Subcutaneous abdominal adipose tissue (tissue), 5 donors: ENCODE results near the gene C13orf46.

Experiments used
- H3K27ac ChIP-seq: one replicate; pipeline ENCODE4 v1.7.0; 2013; ENCODE audit warnings: low read depth, mild to moderate bottlenecking, inconsistent platforms, low read length, moderate library complexity
- H3K27me3 ChIP-seq, 5 donors: one replicate each; pipeline ENCODE4 v1.7.0; 2013; ENCODE audit warnings: low read length in 5 of 5, inconsistent platforms in 1 of 5; ENCODE audit not compliant: control insufficient read depth in 5 of 5, insufficient read depth in 4 of 5
- H3K36me3 ChIP-seq, 5 donors: one replicate each; pipeline ENCODE4 v1.7.0; 2013; ENCODE audit warnings: low read length in 5 of 5; ENCODE audit not compliant: control insufficient read depth in 5 of 5, insufficient read depth in 5 of 5
- H3K4me1 ChIP-seq, 5 donors: one replicate each; pipeline ENCODE4 v1.7.0; 2013; ENCODE audit warnings: low read length in 5 of 5, mild to moderate bottlenecking in 3 of 5, moderate library complexity in 1 of 5; ENCODE audit not compliant: control insufficient read depth in 5 of 5, insufficient read depth in 5 of 5
- H3K4me3 ChIP-seq, 5 donors: one replicate each; pipeline ENCODE4 v1.7.0; 2013; ENCODE audit warnings: low read length in 5 of 5, low read depth in 1 of 5
- H3K9ac ChIP-seq, 5 donors: one replicate each; pipeline ENCODE4 v1.7.0; 2013; ENCODE audit warnings: low read length in 5 of 5, mild to moderate bottlenecking in 4 of 5, moderate library complexity in 3 of 5
- H3K9me3 ChIP-seq, 5 donors: one replicate each; pipeline ENCODE4 v1.7.0; 2013; ENCODE audit warnings: low read length in 5 of 5; ENCODE audit not compliant: control insufficient read depth in 5 of 5
- donor health status: healthy.
- donor health status: healthy.
- donor health status: healthy.
- donor health status: healthy.
- donor health status: healthy.

Gene C13orf46

DNA sequence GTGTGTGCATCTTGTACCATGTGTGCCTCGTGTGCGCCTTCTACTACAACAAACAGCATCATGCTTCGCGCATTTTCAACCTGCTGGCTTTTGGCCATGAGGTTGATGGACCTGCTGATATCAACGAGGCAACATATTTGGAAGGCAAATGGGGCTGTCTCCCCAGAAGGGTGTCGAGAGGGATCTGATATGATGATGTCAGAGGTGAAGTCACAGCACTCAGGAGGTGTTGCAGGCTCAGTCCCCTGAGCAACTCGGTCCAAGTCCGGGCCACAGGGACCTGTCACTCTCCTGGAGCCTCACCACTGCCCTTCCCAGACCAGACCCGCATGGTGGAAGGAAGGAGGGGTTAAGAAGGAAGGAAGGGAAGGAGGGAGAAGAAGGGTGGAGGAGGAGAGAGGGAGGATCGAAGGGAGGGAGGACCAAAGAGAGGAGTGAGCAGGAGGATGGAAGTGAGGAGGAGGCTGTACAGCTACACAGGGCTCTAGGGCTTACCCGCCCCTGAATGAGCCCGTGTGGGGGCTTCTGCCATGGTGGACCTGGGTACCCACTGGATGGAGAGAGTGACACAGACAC is 6.7 kb upstream of the C13orf46 start:
- Histone ChIP-seq H3K4me3 (no peak overlapping the region), H3K4me1 (peaks cover 4 to 30% (median 10%) of the 10 kb centered on the region in 5 donors), H3K36me3 (peaks cover 0 to 60% (median 57%) of the 10 kb centered on the region in 5 donors), H3K9ac (no peak overlapping the region), H3K9me3 (peaks cover 0 to 8% (median 0%) of the 10 kb centered on the region in 5 donors), H3K27me3 (no peaks in the 10 kb centered on the region), H3K27ac (no peak overlapping the region)

DNA sequence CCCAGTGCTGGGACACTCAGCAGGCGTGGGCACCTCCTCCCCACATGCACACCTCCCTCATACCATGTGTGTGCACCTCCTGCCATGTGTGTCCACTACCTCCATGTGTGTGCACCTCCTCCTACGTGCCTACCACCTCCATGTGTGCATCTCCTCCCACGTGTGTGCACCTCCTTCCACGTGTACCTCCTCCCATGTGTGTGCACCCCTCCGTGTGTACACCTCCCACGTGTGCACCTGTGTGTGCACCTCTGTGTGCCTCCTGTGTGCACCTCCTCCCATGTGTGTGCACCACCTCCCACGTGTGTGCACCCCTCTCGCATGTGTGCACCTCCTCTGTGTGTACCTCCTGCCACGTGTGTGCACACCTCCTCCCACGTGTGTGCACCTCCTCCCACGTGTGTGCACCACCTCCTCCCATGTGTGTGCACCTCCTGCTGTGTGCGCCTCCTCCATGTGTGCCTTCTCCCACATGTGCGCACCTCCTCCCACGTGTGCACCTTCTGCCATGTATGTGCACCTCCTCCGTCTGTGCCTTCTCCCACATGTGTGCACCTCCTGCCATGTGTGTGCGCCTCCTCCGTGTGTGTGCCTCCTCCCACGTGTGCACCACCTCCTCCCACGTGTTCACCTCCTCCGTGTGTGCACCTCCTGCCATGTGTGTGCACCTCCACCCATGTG is 6.1 kb upstream of the C13orf46 start:
- Histone ChIP-seq H3K4me1 (peaks cover 4 to 35% (median 14%) of the 10 kb centered on the region in 5 donors), H3K4me3 (no peak overlapping the region), H3K9me3 (peaks cover 0 to 8% (median 0%) of the 10 kb centered on the region in 5 donors), H3K9ac (no peak overlapping the region), H3K27ac (no peak overlapping the region), H3K36me3 (peaks cover 0 to 67% (median 64%) of the 10 kb centered on the region in 5 donors), H3K27me3 (no peaks in the 10 kb centered on the region)

DNA sequence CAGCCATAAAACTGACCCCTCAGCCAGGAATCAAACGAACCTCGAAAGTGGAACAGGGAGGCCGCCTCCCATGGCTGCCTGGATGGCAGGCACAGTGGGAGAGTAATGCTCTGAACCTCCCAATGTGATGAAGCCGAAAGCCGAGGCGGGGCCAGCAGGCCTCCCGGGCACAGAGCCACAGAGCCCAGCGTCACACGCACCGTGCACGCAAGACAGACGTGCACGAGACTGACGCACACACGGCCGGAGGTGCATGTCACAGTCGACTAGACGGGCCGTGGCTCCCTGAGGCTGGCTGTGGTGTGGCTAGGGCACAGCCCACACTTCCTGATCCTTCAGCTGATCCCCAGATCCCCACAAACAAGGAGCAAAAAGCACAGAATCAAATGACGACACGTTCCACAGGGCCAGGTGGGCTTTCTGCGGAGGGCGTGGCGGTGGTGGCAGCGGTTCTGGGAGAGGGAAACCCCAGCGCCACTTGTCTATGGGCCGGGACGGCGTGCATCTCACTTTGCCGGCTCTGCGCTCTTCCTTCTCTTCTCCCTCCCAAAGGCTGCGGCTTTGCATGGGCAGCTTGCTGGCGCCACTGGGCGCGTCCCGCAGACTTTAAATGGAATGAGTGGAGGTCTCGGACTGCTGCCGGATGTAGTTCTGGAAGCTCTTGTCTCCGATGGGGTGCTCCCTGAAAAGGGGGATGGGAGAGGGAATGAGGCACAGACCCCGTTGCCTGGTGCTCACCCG is 5.0 kb upstream of the C13orf46 start:
- peaks cover 0 to 74% (median 70%) of the 10 kb centered on the region in 5 donors for H3K36me3 ChIP-seq
- peaks cover 4 to 35% (median 14%) of the 10 kb centered on the region in 5 donors for H3K4me1 ChIP-seq
- no peak overlapping the region for H3K4me3 ChIP-seq
- no peak overlapping the region for H3K9ac ChIP-seq
- H3K27ac ChIP-seq = no peak overlapping the region
- no peaks in the 10 kb centered on the region for H3K27me3 ChIP-seq
- H3K9me3 ChIP-seq = peaks cover 0 to 8% (median 0%) of the 10 kb centered on the region in 5 donors

DNA sequence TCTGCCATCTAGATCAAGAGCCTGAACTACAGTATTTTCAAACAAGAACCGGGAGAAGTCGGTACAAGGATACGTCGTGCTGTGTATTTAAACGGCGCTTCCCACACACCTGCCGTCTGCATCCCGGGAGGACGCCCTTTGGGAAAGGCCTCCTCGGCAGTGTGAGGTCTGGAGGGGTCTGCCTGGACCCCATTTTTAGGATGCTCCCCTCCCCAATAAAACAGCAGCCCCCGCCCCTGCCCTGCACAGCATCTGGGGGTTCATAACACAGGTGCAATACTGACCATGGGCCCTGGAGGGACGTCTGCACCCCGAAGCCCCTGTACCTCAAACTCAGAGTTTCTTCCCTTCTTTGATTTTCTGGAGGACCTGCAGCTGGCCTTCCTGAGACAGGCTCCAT is 4.1 kb upstream of the C13orf46 start:
- peaks cover 0 to 83% (median 73%) of the 10 kb centered on the region in 5 donors for H3K36me3 ChIP-seq
- no peak overlapping the region for H3K9ac ChIP-seq
- H3K4me1 ChIP-seq = peaks cover 4 to 35% (median 14%) of the 10 kb centered on the region in 5 donors
- H3K9me3 ChIP-seq = peaks cover 0 to 8% (median 0%) of the 10 kb centered on the region in 5 donors
- no peak overlapping the region for H3K4me3 ChIP-seq
- H3K27ac ChIP-seq = no peak overlapping the region
- H3K27me3 ChIP-seq = no peaks in the 10 kb centered on the region

DNA sequence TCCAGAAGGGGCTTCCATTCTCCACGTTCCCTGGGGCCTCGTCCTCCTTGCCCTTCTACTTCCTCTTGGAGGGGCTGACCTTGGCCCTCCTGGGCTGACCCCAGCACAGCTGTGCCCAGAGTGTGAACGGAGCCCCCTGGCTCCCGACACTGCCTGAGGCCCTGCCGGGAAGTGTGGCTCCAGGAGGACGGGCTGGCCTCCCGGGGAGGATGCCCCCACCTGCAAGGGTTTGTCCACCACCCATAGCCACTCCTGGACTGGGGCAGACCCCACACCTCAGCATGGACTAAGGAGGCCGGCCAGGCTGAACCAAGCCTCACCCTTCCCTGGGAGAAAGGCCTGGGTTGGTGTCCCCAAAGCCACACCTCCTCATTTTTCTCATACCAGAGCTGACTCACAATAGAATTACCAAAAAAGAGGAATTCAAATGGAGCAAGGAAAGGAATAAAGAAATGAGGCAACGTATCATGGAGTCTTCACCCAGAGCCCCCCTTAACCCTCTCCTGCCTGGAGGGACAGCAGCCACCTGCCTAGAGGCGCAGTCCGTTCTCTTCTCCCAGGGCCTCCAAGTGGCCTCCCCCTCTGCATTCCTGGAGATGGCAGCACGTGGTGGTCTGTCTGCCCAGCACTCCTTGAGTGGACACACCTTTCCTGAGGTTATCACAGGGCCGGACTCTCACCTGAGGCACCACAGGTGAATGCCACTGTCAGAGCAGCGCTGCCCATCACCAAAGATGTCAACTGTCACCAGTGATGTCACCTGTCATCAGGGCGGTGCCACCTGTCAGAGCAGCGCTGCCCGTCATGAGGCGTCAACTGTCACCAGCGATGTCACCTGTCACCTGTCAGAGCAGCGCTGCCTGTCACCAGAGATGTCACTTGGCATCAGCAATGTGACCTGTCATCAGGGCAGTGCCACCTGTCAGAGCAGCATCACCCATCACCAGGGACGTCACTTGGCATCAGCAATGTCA is 3.1 kb upstream of the C13orf46 start:
- Histone ChIP-seq H3K27ac (peak overlapping the region; percentile 69), H3K9me3 (peaks cover 0 to 8% (median 0%) of the 10 kb centered on the region in 5 donors), H3K9ac (peak overlapping the region in 1 of 5 donors; percentile 27), H3K4me1 (peaks cover 4 to 35% (median 14%) of the 10 kb centered on the region in 5 donors), H3K36me3 (peaks cover 0 to 75% (median 66%) of the 10 kb centered on the region in 5 donors), H3K4me3 (no peak overlapping the region), H3K27me3 (no peaks in the 10 kb centered on the region)

DNA sequence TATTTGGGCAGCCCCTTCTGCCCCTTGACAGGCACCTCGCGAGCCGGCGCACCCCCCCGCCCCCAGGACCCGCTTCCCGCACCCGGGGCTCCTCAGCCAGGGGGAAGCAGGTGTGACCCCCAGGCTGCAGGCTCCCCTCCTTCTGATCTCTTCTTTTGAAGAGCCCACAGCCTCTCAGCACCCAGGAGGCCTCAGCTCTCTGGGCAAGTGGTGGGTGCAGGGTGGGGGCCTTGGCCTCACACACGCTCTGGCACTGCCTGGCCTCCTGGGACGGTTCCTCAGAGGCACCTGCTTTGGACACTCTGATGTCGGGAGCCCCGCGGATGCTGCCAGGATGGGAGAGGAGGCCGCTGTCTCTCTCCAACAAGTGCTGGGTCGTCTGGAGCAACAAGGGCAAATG is 1.5 kb upstream of the C13orf46 start:
- Histone ChIP-seq H3K27ac (peak overlapping the region; percentile 52), H3K9ac (no peak overlapping the region), H3K4me3 (no peak overlapping the region), H3K27me3 (no peaks in the 10 kb centered on the region), H3K9me3 (peaks cover 0 to 8% (median 0%) of the 10 kb centered on the region in 5 donors), H3K4me1 (peaks cover 14 to 41% (median 29%) of the 10 kb centered on the region in 5 donors), H3K36me3 (peaks cover 0 to 59% (median 50%) of the 10 kb centered on the region in 5 donors)

DNA sequence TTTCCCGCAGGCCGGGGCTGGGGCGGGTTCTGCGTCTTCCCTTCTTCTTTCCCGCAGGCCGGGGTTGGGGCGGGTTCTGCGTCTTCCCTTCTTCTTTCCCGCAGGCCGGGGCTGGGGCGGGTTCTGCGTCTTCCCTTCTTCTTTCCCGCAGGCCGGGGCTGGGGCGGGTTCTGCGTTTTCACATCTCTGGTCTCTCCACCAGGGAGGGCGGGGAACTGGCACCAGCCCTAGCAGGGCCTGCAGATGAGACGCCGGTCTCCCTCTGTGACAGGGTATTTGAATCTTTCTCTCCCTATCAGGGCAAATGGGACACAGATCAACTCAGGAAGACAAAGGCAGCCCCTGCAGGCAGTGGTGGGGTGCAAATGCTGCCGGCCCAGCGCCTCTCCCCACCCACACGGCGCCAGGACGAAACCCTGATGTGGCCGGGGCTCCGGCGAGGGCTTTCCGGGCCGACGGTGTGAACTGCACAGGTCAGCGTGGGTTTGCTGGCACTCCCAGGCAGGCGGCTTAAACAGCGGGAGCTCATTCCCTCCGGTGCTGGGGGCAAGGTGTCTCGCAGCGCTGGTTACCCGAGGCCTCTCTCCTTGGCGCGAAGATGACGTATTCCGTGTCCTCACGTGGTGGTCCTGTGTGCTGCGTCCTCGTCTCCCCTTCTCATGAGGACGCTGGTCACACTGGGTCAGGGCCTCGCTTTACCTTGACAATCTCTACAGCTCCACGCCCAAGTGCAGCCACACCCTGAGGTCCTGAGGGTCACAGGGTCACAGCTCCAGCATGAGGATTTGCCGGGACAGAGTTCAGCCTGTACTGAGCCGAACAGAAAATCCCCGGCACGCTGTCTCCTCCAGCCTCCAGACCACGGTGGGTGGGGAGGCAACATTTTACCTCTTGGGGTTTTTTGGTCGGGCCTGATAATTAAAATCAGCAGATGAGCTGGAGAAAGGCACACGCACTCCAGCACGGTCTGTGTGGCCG is 717 bp upstream of the C13orf46 start:
- H3K4me3 ChIP-seq = no peak overlapping the region
- peaks cover 14 to 45% (median 31%) of the 10 kb centered on the region in 5 donors for H3K4me1 ChIP-seq
- peaks cover 0 to 2% (median 0%) of the 10 kb centered on the region in 5 donors for H3K9me3 ChIP-seq
- no peak overlapping the region for H3K9ac ChIP-seq
- H3K27me3 ChIP-seq = no peaks in the 10 kb centered on the region
- peaks cover 0 to 51% (median 42%) of the 10 kb centered on the region in 5 donors for H3K36me3 ChIP-seq
- peak overlapping the region; percentile 52 for H3K27ac ChIP-seq

DNA sequence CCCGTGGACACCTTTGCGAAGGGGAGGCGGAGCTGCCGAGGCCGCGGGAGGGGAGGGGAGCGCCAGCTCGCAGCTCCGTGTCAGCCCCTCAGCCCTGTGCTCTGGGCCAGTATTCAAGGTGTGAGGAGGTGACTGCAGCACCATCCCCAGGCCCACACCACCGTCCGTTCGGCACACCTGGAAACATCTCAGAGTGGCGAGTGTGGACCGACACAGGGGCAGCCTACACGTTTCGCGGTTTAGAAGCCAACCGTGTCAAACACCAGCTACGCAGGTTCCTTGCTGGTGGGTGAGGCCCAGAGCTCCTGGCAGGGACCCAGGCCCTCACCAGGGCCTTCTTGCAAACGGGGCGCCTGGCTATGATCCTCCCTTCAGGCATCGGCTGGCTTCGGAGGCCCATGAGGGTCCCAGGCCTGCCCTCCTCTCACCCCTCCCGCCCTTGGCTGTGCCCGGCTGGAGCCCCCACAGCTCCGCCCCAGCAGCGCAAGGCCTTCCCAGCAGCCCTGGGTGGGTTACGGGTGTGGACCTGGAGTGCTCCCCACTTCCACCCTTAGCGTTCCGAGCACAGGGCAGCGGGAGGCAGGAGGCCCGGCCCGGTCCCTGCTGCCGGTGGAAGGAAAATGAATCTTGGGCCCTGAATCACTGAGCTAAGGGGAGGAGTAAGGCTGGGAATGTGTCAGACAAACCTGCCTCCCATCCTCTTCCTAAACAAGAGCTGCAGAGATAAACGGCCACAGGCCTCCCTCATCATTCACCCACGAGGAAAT is 1.2 kb downstream of the C13orf46 start:
- peak overlapping the region; percentile 74 for H3K27ac ChIP-seq
- H3K9me3 ChIP-seq = no peaks in the 10 kb centered on the region
- peaks cover 14 to 45% (median 31%) of the 10 kb centered on the region in 5 donors for H3K4me1 ChIP-seq

More for the DNA sequence above, 1.2 kb downstream of the C13orf46 start:
- no peak overlapping the region for H3K9ac ChIP-seq
- no peak overlapping the region for H3K4me3 ChIP-seq
- peaks cover 0 to 39% (median 26%) of the 10 kb centered on the region in 5 donors for H3K36me3 ChIP-seq
- no peaks in the 10 kb centered on the region for H3K27me3 ChIP-seq
